Measurements from ENCODE around the gene HS3ST4.
"Not testable (repeated sequence)": the region's sequence is repeated elsewhere in the genome, so short reads cannot be mapped to it uniquely, and the experiment has no call there.

HS3ST4 gene

GRCh38 chr16:26078716-26079355 is 387.1 kb downstream of the HS3ST4 start:
- no peak for DNase-seq (ENCODE audit: low read depth in 1 of 2, low spot score in 1 of 2)

GRCh38 chr16:26087091-26087490 is 395.3 kb downstream of the HS3ST4 start:
- DNase-seq (ENCODE audit: low read depth in 1 of 2, low spot score in 1 of 2) = no peak

GRCh38 chr16:26091511-26091910 is 399.8 kb downstream of the HS3ST4 start:
- DNase-seq (ENCODE audit: low read depth in 1 of 2, low spot score in 1 of 2) = no peak

- not testable (repeated sequence) for DNase-seq (ENCODE audit: low read depth in 1 of 2, low spot score in 1 of 2)
Measured at GRCh38 chr16:26098206-26098605, 406.4 kb downstream of the HS3ST4 start.

GRCh38 chr16:26102369-26102768 is 410.6 kb downstream of the HS3ST4 start:
- no peak for DNase-seq (ENCODE audit: low read depth in 1 of 2, low spot score in 1 of 2)

- DNase-seq (ENCODE audit: low read depth in 1 of 2, low spot score in 1 of 2) = no peak
Measured at GRCh38 chr16:26108836-26109505, 417.2 kb downstream of the HS3ST4 start.

GRCh38 chr16:26111900-26112299 is 420.1 kb downstream of the HS3ST4 start:
- no peak for DNase-seq (ENCODE audit: low read depth in 1 of 2, low spot score in 1 of 2)

- no peak for DNase-seq (ENCODE audit: low read depth in 1 of 2, low spot score in 1 of 2)
Measured at GRCh38 chr16:26118575-26118974, 426.8 kb downstream of the HS3ST4 start.

GRCh38 chr16:26120729-26121128 is 429.0 kb downstream of the HS3ST4 start:
- no peak for DNase-seq (ENCODE audit: low read depth in 1 of 2, low spot score in 1 of 2)

- no peak for DNase-seq (ENCODE audit: low read depth in 1 of 2, low spot score in 1 of 2)
Measured at GRCh38 chr16:26128296-26128695, 436.5 kb downstream of the HS3ST4 start.

GRCh38 chr16:26129997-26130396 is 438.2 kb downstream of the HS3ST4 start:
- DNase-seq (ENCODE audit: low read depth in 1 of 2, low spot score in 1 of 2) = no peak

- no peak for DNase-seq (ENCODE audit: low read depth in 1 of 2, low spot score in 1 of 2)
Measured at GRCh38 chr16:26133416-26134093, 441.8 kb downstream of the HS3ST4 start.

GRCh38 chr16:26134588-26134987 is 442.8 kb downstream of the HS3ST4 start:
- no peak for DNase-seq (ENCODE audit: low read depth in 1 of 2, low spot score in 1 of 2)

GRCh38 chr16:26137956-26138355 is 446.2 kb downstream of the HS3ST4 start:
- no peak for DNase-seq (ENCODE audit: low read depth in 1 of 2, low spot score in 1 of 2)

- no peak for DNase-seq (ENCODE audit: low read depth in 1 of 2, low spot score in 1 of 2)
Measured at GRCh38 chr16:26139091-26139490, 447.3 kb downstream of the HS3ST4 start.

- no peak for DNase-seq (ENCODE audit: low read depth in 1 of 2, low spot score in 1 of 2)
Measured at GRCh38 chr16:26139884-26140283, 448.1 kb downstream of the HS3ST4 start.

- no peak for DNase-seq (ENCODE audit: low read depth in 1 of 2, low spot score in 1 of 2)
Measured at GRCh38 chr16:26149364-26150190, 457.8 kb downstream of the HS3ST4 start.

GRCh38 chr16:26155221-26155620 is 463.5 kb downstream of the HS3ST4 start:
- no peak for DNase-seq (ENCODE audit: low read depth in 1 of 2, low spot score in 1 of 2)

GRCh38 chr16:26157319-26157718 is 465.6 kb downstream of the HS3ST4 start:
- DNase-seq (ENCODE audit: low read depth in 1 of 2, low spot score in 1 of 2) = no peak

GRCh38 chr16:26158142-26158759 is 466.5 kb downstream of the HS3ST4 start:
- no peak for DNase-seq (ENCODE audit: low read depth in 1 of 2, low spot score in 1 of 2)

Measured in activated T-helper 1 cell treated with anti-CD3 and anti-CD28 coated beads, Interleukin-2, amount 50 U/mL, for 16 hours (primary cell).